ENCODE measurements around the gene ZNF763. TPM values are rescaled to one million over a fixed set of nuclear protein-coding genes. Genes with fewer than 3 reads are reported as not detected.

The ZNF763 gene
- polyA plus RNA-seq, 1 experiment, result 1.6 TPM

DNA sequence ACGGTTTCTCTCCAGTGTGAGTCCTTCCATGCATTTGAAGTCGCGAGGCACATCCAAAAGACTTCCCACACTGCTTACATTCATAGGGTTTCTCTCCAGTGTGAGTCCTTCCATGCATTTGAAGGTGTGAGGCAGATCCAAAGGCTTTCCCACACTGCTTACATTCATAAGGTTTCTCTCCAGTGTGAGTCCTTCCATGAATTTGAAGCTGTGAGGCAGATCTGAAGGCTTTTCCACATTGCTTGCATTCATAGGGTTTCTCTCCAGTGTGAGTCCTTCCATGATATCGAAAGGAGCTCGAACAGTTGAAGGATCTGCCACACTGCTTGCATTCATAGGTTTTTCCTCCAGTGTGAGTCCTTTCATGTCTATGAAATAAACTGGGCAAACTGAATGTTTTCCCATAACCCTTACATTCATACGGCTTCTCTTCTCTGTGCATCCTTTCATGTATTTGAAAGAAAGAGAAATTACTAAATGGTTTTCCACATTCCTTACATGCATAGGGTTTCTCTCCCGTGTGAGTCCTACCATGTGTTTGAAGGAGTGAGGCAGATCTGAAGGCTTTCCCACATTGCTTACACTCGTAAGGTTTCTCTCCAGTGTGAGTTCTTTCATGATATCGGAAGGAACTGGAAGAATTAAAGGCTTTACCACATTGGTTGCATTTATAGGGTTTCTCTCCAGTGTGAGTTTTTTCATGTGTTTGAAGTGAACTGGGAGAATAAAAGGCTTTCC lies 50.3 kb downstream of the ZNF763 start:
- POLR2A ChIA-PET, result no interaction called here
- DNase-seq (ENCODE audit: low read depth), result no peak
- H3K27me3 ChIP-seq (ENCODE audit: control insufficient read depth, insufficient read depth, low read length), result no peaks in the 10 kb centered on the region
- no peak overlapping the region for H3K4me3 ChIP-seq (ENCODE audit: low read depth, low read length)
- TF ChIP-seq CTCF (IDR thresholded peaks at IDR 0.05; ENCODE audit: insufficient read depth, low read depth, low read length), result no peak
- CTCF ChIA-PET, result interaction anchor here (1.2 kb wide), 1 partner anchor 44 kb away, joined by 3 read pairs; no protein-coding TSS in a partner anchor
- peaks cover 6% of the 10 kb centered on the region; the same call in 1 of the 2 replicates for H3K36me3 ChIP-seq (ENCODE audit: control insufficient read depth, insufficient read depth, low read length)

DNA sequence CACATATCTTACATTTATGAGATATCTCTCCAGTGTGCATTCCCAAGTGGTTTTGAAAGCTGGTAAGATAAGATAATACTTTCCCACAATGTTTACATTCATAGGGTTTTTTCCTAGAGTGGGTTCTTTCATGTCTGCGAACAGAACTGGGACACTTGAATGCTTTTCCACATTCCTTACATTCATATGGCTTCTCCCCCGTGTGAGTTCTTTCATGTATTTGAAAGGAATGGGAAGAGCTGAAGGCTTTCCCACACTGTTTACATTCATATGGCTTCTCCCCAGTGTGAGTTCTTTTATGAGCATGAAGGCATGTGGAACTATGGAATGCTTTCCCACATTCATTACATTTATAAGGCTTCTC lies 50.9 kb downstream of the ZNF763 start:
- Histone ChIP-seq H3K27me3 (ENCODE audit: control insufficient read depth, insufficient read depth, low read length) (no peaks in the 10 kb centered on the region), H3K36me3 (ENCODE audit: control insufficient read depth, insufficient read depth, low read length) (peaks cover 6% of the 10 kb centered on the region; the same call in 1 of the 2 replicates), H3K4me3 (ENCODE audit: low read depth, low read length) (no peak overlapping the region)
- CTCF ChIA-PET, result interaction anchor here (1.2 kb wide), 1 partner anchor 44 kb away, joined by 3 read pairs; no protein-coding TSS in a partner anchor
- DNase-seq (ENCODE audit: low read depth), result no peak
- TF ChIP-seq CTCF (IDR thresholded peaks at IDR 0.05; ENCODE audit: insufficient read depth, low read depth, low read length), result no peak
- POLR2A ChIA-PET, result no interaction called here

Small RNA genes lying within 50 kb of the gene (small RNA-seq; reads per million reads assigned to genes)
- gene RNA5SP464 (ENCODE audit: insufficient read length, low read depth, low replicate concordance) (not detected), gene RNA5SP465 (ENCODE audit: insufficient read length, low read depth, low replicate concordance) (not detected)

Other genes with a start within 250 kb of the ZNF763 start
- gene ZNF823, start 226.1 kb upstream of the ZNF763 start, polyA plus RNA-seq (2011; rRNA removed), result 1.9 and 2.9 TPM in 2 replicates
- gene ZNF441, start 198.0 kb upstream of the ZNF763 start, polyA plus RNA-seq (2011; rRNA removed), result 3.4 and 5.4 TPM in 2 replicates
- 0.67 and 1.3 TPM in 2 replicates for gene ZNF491, start 166.5 kb upstream of the ZNF763 start, polyA plus RNA-seq (2011; rRNA removed)
- 2.0 and 3.8 TPM in 2 replicates for gene ZNF440, start 150.8 kb upstream of the ZNF763 start, polyA plus RNA-seq (2011; rRNA removed)
- gene ZNF439, start 116.3 kb upstream of the ZNF763 start, polyA plus RNA-seq (2011; rRNA removed), result 3.0 and 5.1 TPM in 2 replicates
- 3.4 and 3.9 TPM in 2 replicates for gene ZNF69, start 77.3 kb upstream of the ZNF763 start, polyA plus RNA-seq (2011; rRNA removed)
- gene ZNF700, start 39.9 kb upstream of the ZNF763 start, polyA plus RNA-seq (2011; rRNA removed), result 2.5 and 4.8 TPM in 2 replicates
- 1.8 and 2.3 TPM in 2 replicates for gene ZNF433, start 70.6 kb downstream of the ZNF763 start, polyA plus RNA-seq (2011; rRNA removed)
- gene ZNF878, start 87.9 kb downstream of the ZNF763 start, polyA plus RNA-seq (2011; rRNA removed), result not detected in 2 replicates
- gene ZNF844, start 99.7 kb downstream of the ZNF763 start, polyA plus RNA-seq (2011; rRNA removed), result 2.8 and 4.5 TPM in 2 replicates
- 2.1 and 2.8 TPM in 2 replicates for gene ZNF20, start 175.3 kb downstream of the ZNF763 start, polyA plus RNA-seq (2011; rRNA removed)
- 1.5 and 2.2 TPM in 2 replicates for gene ZNF625, start 191.7 kb downstream of the ZNF763 start, polyA plus RNA-seq (2011; rRNA removed)
- gene ZNF136, start 198.1 kb downstream of the ZNF763 start, polyA plus RNA-seq (2011; rRNA removed), result 1.5 and 2.8 TPM in 2 replicates